ENCODE measurements around the gene TMED8. TPM values are rescaled to one million over a fixed set of nuclear protein-coding genes. Genes with fewer than 3 reads are reported as not detected.

TMED8 gene
- total and polyA plus RNA-seq, 2 of the 13 experiments (the other 11 are each of a cell fraction or from before 2014, with no cell fraction given), result 6.0 to 11.7 TPM

- Histone ChIP-seq H2AFZ (ENCODE audit: low read length) (peak overlapping the region; percentile 78), H3K9ac (ENCODE audit: insufficient read depth, low read depth, low read length) (peak overlapping the region; percentile 88), H3K79me2 (ENCODE audit: insufficient read depth, low read length) (peaks cover 11% of the 10 kb centered on the region), H3K27me3 (ENCODE audit: control insufficient read depth in 1 of 2, insufficient read depth in 2 of 2, low read length in 2 of 2) (no peaks in the 10 kb centered on the region), H3K4me3 (replicated peaks in 1 of 3; ENCODE audit: insufficient read depth in 1 of 3, low read depth in 2 of 3, low read length in 3 of 3) (peak overlapping the region; percentile 97 to 99 (median 99)), H4K20me1 (ENCODE audit: insufficient read depth, low read length) (no peaks in the 10 kb centered on the region), H3K9me3 (ENCODE audit: low read length) (no peaks in the 10 kb centered on the region), H3K4me1 (ENCODE audit: insufficient read depth, low read length) (peaks cover 48% of the 10 kb centered on the region), H3K36me3 (replicated peaks in 1 of 2; ENCODE audit: control insufficient read depth in 1 of 2, insufficient read depth in 2 of 2, low read length in 2 of 2) (no peaks in the 10 kb centered on the region), H3K27ac (ENCODE audit: extremely low read length, insufficient read depth, low read length) (no peak overlapping the region), H3K4me2 (ENCODE audit: low read depth, low read length) (peak overlapping the region; percentile 94)
- CTCF ChIA-PET (ENCODE audit: low intra/inter-chr PET ratio, low total read pairs), result no interaction called here
- TF ChIP-seq THRA (CRISPR knock-in tag; IDR thresholded peaks at IDR 0.05; ENCODE audit: borderline replicate concordance) (no peak), ARID4A (CRISPR knock-in tag; IDR thresholded peaks at IDR 0.05; ENCODE audit: borderline replicate concordance) (0 out of 2 replicates have a peak, but pooled peaks have one; percentile 18), ZSCAN30 (CRISPR knock-in tag; IDR thresholded peaks at IDR 0.05) (peak; percentile 41; the same call in 1 of the 2 replicates)
- intact Hi-C loops (cut with micrococcal nuclease; ENCODE audit: unreplicated experiment), result loop anchor here (1.0 to 5.0 kb wide), 3 partner anchors 40 to 80 kb away; partner anchors contain the start of genes GSTZ1, POMT2 and VIPAS39
- no TSS peak for BruUV-seq (replicated peaks)
- POLR2A ChIA-PET, result interaction anchor here (1.0 to 1.9 kb wide), 8 partner anchors 11 to 82 kb away, joined by 4 to 21 read pairs (median 5); partner anchors contain the start of genes GSTZ1 and POMT2
- under 1% methylated on average over 10 of the region's 10 CpGs for WGBS (ENCODE audit: low lambda C conversion rate)
- no peak for FAIRE-seq
- peak; percentile 21 for ATAC-seq
- DNase-seq (ENCODE audit: low spot score), result no peak
- in situ Hi-C loops (cut with HindIII; ENCODE audit: extremely low pct_ligation_motif_present, low pct_unique_long_range_greater_than_20kb), result no loop called here
Observed at GRCh38 chr14:77377502-77377844, 579 bp upstream of the TMED8 start.
